ELF-1 (cell line): ENCODE results near the gene PCNT.
A peak's percentile ranks its signal among the peaks of the same experiment; 100 is the strongest.
"Not testable (repeated sequence)": the region's sequence is repeated elsewhere in the genome, so short reads cannot be mapped to it uniquely, and the experiment has no call there.

Source experiments
- DNase-seq: peaks from one replicate; pipeline ENCODE4 v3.0.0-alpha.2; 2016; ENCODE audit warnings: low read depth, low spot score

Gene PCNT

DNA sequence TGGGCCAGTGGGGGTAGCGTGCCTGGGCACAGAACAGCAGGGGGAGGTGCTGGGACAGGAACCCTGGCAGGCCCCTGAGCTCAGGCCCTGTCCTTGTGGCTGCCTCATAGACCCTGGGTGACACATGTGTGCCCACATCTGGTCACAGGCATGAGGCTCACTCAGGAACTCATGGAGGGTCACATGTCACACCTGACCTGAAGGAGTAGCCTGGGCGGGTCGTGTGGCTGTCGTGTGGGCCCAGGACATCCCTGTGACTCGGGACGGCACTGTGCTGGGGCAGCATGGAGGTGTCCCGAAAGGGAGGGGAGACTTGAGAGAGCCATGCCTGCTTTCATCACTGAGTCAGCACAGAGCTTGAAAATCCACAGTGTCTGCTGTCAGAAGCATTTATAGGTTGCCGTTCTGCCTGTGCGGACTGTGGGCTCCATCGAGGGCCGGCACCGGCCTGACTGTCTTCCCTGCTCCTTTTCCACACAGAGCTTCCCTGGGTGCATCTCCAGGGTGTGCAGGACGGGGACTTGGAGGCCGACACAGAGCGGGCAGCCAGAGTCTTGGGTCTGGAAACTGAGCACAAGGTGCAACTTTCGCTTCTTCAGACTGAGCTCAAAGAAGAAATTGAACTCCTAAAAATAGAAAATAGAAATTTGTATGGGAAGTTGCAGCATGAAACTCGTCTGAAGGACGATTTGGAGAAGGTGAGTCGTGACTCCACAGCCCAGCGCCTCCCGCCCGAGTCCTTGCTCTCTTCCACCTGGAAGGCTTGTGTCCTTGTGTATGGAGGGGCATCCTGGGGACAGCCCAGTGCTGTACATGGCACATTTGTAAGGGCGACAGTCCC, 32.8 kb downstream of the PCNT start:
- no peak for DNase-seq

GRCh38 chr21:46357335-46357604, 33.3 kb downstream of the PCNT start:
- DNase-seq: no peak

DNA sequence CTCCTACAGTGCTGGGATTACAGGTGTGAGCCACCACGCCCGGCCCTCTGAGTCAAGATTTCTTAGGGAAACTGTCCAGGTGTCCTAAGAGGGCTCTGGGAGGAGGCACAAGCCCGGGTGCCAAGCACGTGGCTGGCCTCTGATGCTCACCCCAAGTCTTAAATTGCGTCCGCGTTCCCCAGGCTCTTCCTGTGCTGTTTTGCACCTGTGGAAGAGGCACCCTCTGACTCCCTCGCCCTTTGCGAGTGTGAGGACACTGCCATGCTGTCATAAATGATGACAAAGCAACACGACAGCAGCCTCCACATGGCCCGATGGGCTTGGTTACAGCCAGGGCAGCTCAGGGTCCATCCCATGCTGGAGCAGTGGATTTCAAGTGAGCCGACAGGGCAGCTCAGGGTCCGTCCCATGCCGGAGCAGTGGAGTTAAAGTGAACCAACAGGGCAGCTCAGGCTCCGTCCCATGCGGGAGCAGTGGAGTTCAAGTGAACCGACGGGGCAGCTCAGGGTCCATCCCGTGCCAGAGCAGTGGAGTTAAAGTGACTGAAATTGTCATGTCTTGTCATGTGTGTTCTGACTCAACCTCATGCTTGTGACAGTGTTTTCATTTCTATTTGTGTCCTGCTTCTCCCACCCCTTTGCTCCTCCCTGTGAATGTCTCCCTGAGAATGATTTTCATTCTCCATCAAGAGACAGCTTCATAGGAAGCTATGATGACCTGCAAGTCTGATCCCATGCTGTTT, 33.9 kb downstream of the PCNT start:
- DNase-seq: no peak

- DNase-seq: no peak
Measured at GRCh38 chr21:46361176-46361575, 37.2 kb downstream of the PCNT start.

- DNase-seq: no peak
Measured at GRCh38 chr21:46361935-46362334, 38.0 kb downstream of the PCNT start.

- no peak for DNase-seq
Measured at GRCh38 chr21:46362946-46363345, 39.0 kb downstream of the PCNT start.

- DNase-seq: peak; percentile 9
Measured at GRCh38 chr21:46363698-46364097, 39.7 kb downstream of the PCNT start.

GRCh38 chr21:46366091-46366490, 42.1 kb downstream of the PCNT start:
- DNase-seq: no peak

- no peak for DNase-seq
Measured at GRCh38 chr21:46366561-46366960, 42.6 kb downstream of the PCNT start.

- no peak for DNase-seq
Measured at GRCh38 chr21:46366966-46367365, 43.0 kb downstream of the PCNT start.

DNA sequence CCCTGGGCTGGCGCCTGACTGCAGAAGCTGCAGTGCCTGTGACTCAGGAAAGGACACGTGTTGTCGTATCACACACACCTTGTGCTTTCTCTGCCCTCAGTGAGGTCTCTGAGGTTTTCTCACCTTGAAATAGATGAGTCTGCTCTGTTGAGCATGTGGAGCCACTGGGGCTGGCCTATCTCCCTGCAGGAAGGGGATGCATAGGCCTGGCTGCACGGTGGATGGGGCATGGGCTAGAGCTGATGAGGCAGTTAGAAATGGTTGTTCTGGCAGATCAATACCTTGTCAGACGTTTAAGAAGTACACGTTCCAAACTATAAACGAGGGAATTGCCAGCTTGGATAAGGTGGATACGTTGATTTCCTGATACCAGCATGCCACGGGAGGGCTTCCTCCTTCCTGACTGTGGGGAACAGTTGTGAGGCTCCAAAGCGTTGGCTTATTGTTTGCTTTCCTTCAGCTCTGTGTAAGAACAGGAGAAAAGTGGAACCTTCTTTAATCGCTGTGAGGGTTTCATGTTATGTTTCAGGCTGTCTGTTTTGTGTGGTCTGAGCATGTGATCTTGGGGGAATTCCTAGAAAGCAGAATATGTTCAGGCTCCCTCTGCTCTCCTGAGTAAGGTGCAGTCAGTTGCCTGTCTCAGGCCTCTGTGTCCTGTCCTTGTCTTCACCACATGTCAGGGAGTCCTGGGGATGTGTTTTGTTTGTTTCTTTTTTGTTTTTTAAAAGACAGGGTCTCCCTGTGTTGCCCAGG, 44.8 kb downstream of the PCNT start:
- no peak for DNase-seq

- DNase-seq: no peak
Measured at GRCh38 chr21:46369520-46370235, 45.7 kb downstream of the PCNT start.

DNA sequence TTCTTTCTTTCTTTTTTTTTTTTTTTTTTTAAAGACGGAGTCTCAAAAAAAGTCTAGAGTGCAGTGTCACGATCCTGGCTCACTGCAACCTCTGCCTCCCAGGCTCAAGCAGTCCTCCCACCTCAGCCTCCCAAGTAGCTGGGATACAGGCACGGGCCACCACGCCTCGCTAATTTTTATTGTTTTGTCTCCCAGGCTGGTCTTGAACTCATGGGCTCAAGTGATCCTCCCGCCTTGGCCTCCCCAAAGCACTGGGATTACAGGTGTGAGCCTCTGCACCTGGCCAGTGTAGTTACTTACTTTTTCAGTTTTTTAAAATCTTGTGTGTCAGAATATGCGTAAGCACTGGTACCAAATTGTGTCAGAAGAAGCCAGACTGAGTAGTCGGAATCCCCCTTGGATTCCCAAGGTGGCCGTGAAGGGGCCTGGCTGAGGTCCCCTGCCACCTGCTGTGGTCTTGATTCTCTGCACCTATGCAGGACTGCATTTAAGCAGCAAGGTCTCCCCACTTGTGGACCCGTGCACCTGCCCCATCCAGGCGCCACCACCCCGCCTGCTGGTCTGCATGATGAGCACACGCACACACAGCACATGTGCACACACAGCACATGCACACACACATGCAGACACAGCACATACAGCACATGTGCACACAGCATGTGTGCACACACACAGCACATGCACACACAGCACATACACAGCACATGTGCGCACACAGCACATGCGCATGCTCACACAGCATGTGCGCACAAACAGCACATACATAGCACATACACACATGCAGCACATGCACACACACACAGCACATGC, 47.5 kb downstream of the PCNT start:
- DNase-seq: no peak

- no peak for DNase-seq
Measured at GRCh38 chr21:46372014-46372485, 48.1 kb downstream of the PCNT start.

DNA sequence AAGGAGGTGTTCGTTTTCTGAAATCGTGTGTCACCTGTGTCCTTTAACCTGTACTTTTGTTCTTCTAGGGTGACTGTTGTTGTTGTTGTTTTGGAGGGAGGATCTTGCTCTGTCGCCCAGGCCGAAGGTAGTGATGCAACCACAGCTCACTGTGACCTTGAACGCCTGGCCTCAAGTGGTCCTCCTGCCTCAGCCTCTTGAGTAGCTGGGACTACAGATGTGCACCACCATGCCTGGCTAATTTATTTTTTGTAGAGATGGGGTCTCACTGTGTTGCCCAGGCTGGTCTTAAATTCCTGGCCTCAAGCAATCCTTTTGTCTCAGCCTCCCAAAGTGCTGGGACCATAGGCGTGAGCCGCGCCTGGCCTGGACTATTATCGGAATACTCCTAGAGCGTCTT, 49.0 kb downstream of the PCNT start:
- not testable (repeated sequence) for DNase-seq

DNA sequence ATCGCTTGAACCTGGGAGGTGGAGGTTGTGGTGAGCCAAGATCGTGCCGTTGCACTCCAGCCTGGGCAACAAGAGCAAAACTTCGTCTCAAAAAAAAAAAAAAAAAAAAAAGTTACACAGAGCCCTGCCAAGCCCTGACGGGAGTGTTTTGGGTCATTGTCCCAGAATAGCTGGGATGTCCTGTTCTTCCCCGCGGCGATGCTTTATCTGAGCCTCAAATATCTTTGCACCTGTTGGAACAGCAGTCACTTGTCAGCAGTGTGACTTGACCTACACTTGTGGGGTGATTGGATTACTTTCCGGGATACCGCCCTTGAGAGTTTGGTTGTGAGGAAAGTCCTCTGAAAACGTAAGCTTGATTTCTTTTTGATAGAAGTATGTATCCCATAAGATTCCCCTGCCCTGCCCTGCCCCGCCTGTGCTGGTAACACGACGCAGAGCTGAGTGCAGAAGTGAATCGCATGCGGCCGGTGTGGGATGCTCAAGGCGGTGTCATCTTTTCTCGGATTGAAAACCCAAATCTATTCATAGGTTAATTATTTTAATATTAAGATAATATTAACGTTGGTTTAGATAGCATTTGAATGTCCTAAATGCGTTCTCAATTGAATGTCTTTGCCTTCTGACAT, 50.9 kb downstream of the PCNT start:
- DNase-seq: no peak

- DNase-seq: no peak
Measured at GRCh38 chr21:46375560-46376230, 51.7 kb downstream of the PCNT start.

DNA sequence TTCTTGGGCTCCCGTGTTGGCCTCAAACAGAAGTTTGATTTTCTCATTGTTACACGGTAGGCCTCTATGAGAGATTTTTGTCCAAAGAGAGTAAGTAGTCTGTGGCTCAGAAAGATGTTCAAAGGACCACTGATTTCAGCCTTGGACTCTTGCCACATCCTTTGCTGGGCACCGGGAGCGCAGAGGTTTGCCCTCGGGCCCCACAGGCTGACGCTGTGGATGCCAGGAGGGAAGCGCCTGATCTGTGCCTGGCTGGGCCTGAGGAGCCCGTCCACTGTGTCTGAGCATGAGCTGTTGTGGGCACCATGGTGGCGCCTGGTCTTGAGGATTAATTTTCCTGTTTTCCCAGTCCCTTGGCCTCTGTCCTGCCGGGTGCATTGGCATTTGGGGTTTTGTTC, 52.3 kb downstream of the PCNT start:
- no peak for DNase-seq

GRCh38 chr21:46376856-46377453, 53.0 kb downstream of the PCNT start:
- DNase-seq: no peak

DNA sequence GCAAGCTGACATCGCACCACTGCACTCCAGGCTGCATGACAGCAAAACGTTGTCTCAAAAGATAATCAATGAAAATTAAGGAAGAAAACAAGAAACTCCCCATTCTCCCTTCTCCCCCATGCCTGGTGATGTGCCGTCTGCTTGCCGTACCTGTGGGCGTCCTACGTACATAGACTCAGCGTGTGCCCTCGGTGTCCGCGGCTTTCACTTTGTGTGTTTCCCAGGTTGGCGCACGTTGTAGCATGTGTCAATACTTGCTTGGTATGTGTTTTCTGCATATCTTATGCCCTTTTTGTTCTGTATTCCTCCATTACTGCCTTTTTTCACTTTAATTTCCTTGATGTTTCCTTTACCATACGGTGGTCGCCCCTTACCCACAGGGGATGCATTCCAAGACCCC, 53.8 kb downstream of the PCNT start:
- DNase-seq: no peak
